Neuronal stem cell (in vitro differentiated cells): ENCODE results near the gene LBX2.
"Not testable (repeated sequence)": the region's sequence is repeated elsewhere in the genome, so short reads cannot be mapped to it uniquely, and the experiment has no call there.

Experiments
- DNase-seq: peaks from one replicate; pipeline ENCODE4 v3.0.0-alpha.2; 2013; ENCODE audit warnings: low spot score
- H2AFZ ChIP-seq: one replicate; pipeline ENCODE4 v1.6.1; 2013; ENCODE audit warnings: mild to moderate bottlenecking, low read length, inconsistent platforms
- H2AK5ac ChIP-seq: 2 replicates; pipeline ENCODE4 v1.6.1; 2013; ENCODE audit warnings: low read depth, mild to moderate bottlenecking, inconsistent platforms, low read length, moderate library complexity, mixed read lengths
- H2BK120ac ChIP-seq: 2 replicates; pipeline ENCODE4 v1.6.1; 2013; ENCODE audit warnings: low read depth, mild to moderate bottlenecking, inconsistent platforms, low read length, moderate library complexity, mixed read lengths
- H2BK12ac ChIP-seq: one replicate; pipeline ENCODE4 v1.6.1; 2013; ENCODE audit warnings: low read length, inconsistent platforms
- H2BK15ac ChIP-seq: 2 replicates; pipeline ENCODE4 v1.6.1; 2013; ENCODE audit warnings: mild to moderate bottlenecking, low read length, inconsistent platforms, mixed read lengths
- H2BK5ac ChIP-seq: one replicate; pipeline ENCODE4 v1.6.1; 2013; ENCODE audit warnings: inconsistent platforms, mild to moderate bottlenecking, low read length, moderate library complexity
- H3K14ac ChIP-seq: one replicate; pipeline ENCODE4 v1.6.1; 2013; ENCODE audit warnings: low read length, inconsistent platforms
- H3K18ac ChIP-seq: 2 replicates; pipeline ENCODE4 v1.6.1; 2013; ENCODE audit warnings: low read length, inconsistent platforms
- H3K23ac ChIP-seq: 2 replicates; pipeline ENCODE4 v1.6.1; 2013; ENCODE audit warnings: low read depth, mild to moderate bottlenecking, mixed read lengths, low read length, inconsistent platforms; ENCODE audit not compliant: poor library complexity
- H3K27ac ChIP-seq: replicated peaks from 3 replicates; pipeline ENCODE4 v1.5.1; 2013; ENCODE audit warnings: low read length, inconsistent platforms
- H3K27me3 ChIP-seq, 3 experiments: 2 replicates each; pipeline ENCODE4 v1.6.1; 2013; ENCODE audit warnings: low read length in 3 of 3, mild to moderate bottlenecking in 2 of 3, inconsistent platforms in 1 of 3, low read depth in 1 of 3, mixed read lengths in 1 of 3, moderate library complexity in 1 of 3; ENCODE audit not compliant: control insufficient read depth in 3 of 3, insufficient read depth in 3 of 3
- H3K36me3 ChIP-seq, 2 donors: replicated peaks in 1 of 2; 2 replicates each; pipeline ENCODE4 v1.6.1; 2013; ENCODE audit warnings: low read length in 2 of 2; ENCODE audit not compliant: control insufficient read depth in 2 of 2, insufficient read depth in 2 of 2
- H3K4ac ChIP-seq: 2 replicates; pipeline ENCODE4 v1.6.1; 2013; ENCODE audit warnings: inconsistent platforms, mild to moderate bottlenecking, low read length, moderate library complexity
- H3K4me1 ChIP-seq, 2 donors: 1 replicate in 1 of 2; 2 replicates in 1 of 2; pipeline ENCODE4 v1.6.1; 2013; ENCODE audit warnings: low read length in 2 of 2, low read depth in 1 of 2; ENCODE audit not compliant: control insufficient read depth in 2 of 2, insufficient read depth in 1 of 2
- H3K4me2 ChIP-seq: one replicate; pipeline ENCODE4 v1.6.1; 2013; ENCODE audit warnings: mild to moderate bottlenecking, low read length, inconsistent platforms; ENCODE audit not compliant: insufficient read depth, poor library complexity, severe bottlenecking
- H3K4me3 ChIP-seq, 2 donors: 2 replicates each; pipeline ENCODE4 v1.5.1; 2013; ENCODE audit warnings: low read length in 2 of 2, mild to moderate bottlenecking in 2 of 2, inconsistent platforms in 1 of 2, moderate library complexity in 1 of 2
- H3K79me1 ChIP-seq: one replicate; pipeline ENCODE4 v1.6.1; 2013; ENCODE audit warnings: low read depth, mild to moderate bottlenecking, inconsistent platforms, low read length, moderate library complexity
- H3K9ac ChIP-seq: one replicate; pipeline ENCODE4 v1.6.1; 2013; ENCODE audit warnings: mild to moderate bottlenecking, low read depth, low read length, inconsistent platforms; ENCODE audit not compliant: poor library complexity
- H3K9me3 ChIP-seq, 2 donors: replicated peaks in 1 of 2; 2 replicates each; pipeline versions ENCODE3 to v1.6.1; 2013; ENCODE audit warnings: low read length in 2 of 2, mild to moderate bottlenecking in 2 of 2, inconsistent platforms in 1 of 2, low read depth in 1 of 2, mixed read lengths in 1 of 2, moderate library complexity in 1 of 2; ENCODE audit not compliant: control insufficient read depth in 2 of 2, insufficient read depth in 1 of 2
- H4K8ac ChIP-seq: one replicate; pipeline ENCODE4 v1.6.1; 2013; ENCODE audit warnings: low read depth, mild to moderate bottlenecking, inconsistent platforms, low read length, moderate library complexity
- H4K91ac ChIP-seq: one replicate; pipeline ENCODE4 v1.6.1; 2013; ENCODE audit warnings: low read length, low read depth, mild to moderate bottlenecking, inconsistent platforms; ENCODE audit not compliant: poor library complexity
- WGBS, 2 donors: extraction: QIAGEN DNeasy Blood & Tissue Kit; methylation state at CpG; one replicate each; pipeline ENCODE4 v1.1.7; 2013; ENCODE audit warnings: missing lambda C conversion rate in 2 of 2, mixed read lengths in 1 of 2; ENCODE audit not compliant: insufficient read length in 2 of 2, insufficient replicate concordance in 1 of 2; ENCODE audit errors: extremely low coverage in 2 of 2; 5-methylcytosine and 5-hydroxymethylcytosine counted together

Gene LBX2

DNA sequence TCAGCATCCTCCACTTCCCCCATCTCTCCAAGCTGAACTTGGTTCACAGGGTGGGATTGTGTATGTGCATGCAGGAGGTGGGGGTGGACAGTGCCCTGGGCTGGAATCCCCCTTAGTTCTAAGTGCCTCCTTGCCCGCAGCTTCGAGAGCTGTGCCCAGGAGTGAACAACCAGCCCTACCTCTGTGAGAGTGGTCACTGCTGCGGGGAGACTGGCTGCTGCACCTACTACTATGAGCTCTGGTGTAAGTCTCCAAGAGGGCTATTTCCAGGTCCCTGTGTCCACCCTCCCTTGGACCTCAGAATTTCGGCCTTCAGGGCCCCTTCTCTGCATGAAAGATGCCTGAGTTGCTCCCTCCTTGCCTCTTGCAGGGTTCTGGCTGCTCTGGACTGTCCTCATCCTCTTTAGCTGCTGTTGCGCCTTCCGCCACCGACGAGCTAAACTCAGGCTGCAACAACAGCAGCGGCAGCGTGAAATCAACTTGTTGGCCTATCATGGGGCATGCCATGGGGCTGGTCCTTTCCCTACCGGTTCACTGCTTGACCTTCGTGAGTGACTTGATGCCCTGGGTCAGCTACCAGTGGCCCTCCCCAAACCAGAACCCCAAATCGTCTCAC lies 39.8 kb downstream of the LBX2 start:
- H3K4me1 ChIP-seq, result peaks cover 10 to 22% of the 10 kb centered on the region in 2 donors
- H3K23ac ChIP-seq, result peak overlapping the region; percentile 25
- not testable (repeated sequence) for H3K27me3 ChIP-seq, H2BK5ac ChIP-seq, H2BK120ac ChIP-seq, H3K4ac ChIP-seq, H3K9ac ChIP-seq, H3K18ac ChIP-seq, H3K27ac ChIP-seq, H4K91ac ChIP-seq, H2BK15ac ChIP-seq, H2AFZ ChIP-seq, H2BK12ac ChIP-seq, H4K8ac ChIP-seq, H3K4me2 ChIP-seq, H2AK5ac ChIP-seq, H3K9me3 ChIP-seq, DNase-seq, H3K14ac ChIP-seq
- H3K4me3 ChIP-seq, result peak overlapping the region; percentile 59 to 99
- 100% methylated on average over 1 of the region's 13 CpGs; no CpG with 5 or more reads in 1 of the 2 donors for WGBS, 2 donors
- H3K36me3 ChIP-seq, result peaks cover 24 to 43% of the 10 kb centered on the region in 2 donors
- peaks cover 11% of the 10 kb centered on the region for H3K79me1 ChIP-seq

DNA sequence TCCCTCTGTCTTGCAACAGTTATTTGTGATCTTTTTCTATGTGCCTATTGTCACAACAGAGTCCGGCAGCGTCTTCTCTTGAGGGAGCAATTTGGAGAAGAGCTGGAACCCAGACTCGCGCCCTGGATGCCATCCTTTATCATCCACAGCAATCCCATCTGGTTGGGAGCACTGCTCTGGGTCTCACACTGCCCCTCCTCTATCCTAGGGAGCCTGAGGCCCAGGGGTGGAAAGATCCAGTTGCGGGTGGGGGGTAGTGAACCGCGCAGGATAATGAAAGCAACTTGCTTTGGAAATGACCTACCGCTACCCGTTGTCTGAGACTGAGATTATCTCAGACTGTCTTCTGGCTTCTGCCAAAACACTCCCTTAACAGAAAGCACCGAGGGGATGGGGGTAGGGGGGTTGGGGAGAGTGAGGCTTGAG lies 40.5 kb downstream of the LBX2 start:
- Histone ChIP-seq H3K36me3 (peaks cover 24 to 43% of the 10 kb centered on the region in 2 donors), H4K8ac (no peak overlapping the region), H2BK12ac (no peak overlapping the region), H3K14ac (no peak overlapping the region), H2AFZ (peak overlapping the region; percentile 71), H2BK5ac (no peak overlapping the region), H3K18ac (no peak overlapping the region), H3K4me1 (peaks cover 7 to 18% of the 10 kb centered on the region in 2 donors), H2BK120ac (no peak overlapping the region), H3K9ac (peak overlapping the region; percentile 86), H3K27me3 (no peaks in the 10 kb centered on the region), H4K91ac (no peak overlapping the region), H3K79me1 (peaks cover 8% of the 10 kb centered on the region), H3K9me3 (no peaks in the 10 kb centered on the region), H2AK5ac (peak overlapping the region; percentile 77), H3K4me3 (peak overlapping the region; percentile 92 to 99), H3K27ac (no peak overlapping the region), H3K4me2 (peak overlapping the region; percentile 87), H2BK15ac (no peak overlapping the region), H3K4ac (no peak overlapping the region), H3K23ac (no peak overlapping the region)
- no CpG with 5 or more reads among the region's 10 CpGs for WGBS, 2 donors
- DNase-seq, result no peak

- Histone ChIP-seq H3K23ac (peak within 1 kb of the TSS; percentile 92), H2BK12ac (peak within 1 kb of the TSS; percentile 11), H3K79me1 (peaks cover 8% of the 10 kb centered on the region), H3K27me3 (no peaks in the 10 kb centered on the region), H2AFZ (peak within 1 kb of the TSS; percentile 90), H2BK15ac (no peak within 1 kb of the TSS), H2BK5ac (peak within 1 kb of the TSS; percentile 95), H3K4me3 (peak within 1 kb of the TSS; percentile 92 to 99), H3K4me2 (peak within 1 kb of the TSS; percentile 87), H3K14ac (no peak within 1 kb of the TSS), H3K4me1 (peaks cover 7 to 18% of the 10 kb centered on the region in 2 donors), H3K18ac (peak within 1 kb of the TSS; percentile 97), H3K4ac (peak within 1 kb of the TSS; percentile 45), H3K9ac (peak within 1 kb of the TSS; percentile 89), H3K9me3 (no peaks in the 10 kb centered on the region), H2AK5ac (peak within 1 kb of the TSS; percentile 77), H4K8ac (no peak within 1 kb of the TSS), H3K27ac (peak within 1 kb of the TSS; percentile 96), H2BK120ac (no peak within 1 kb of the TSS), H3K36me3 (peaks cover 24 to 43% of the 10 kb centered on the region in 2 donors), H4K91ac (no peak within 1 kb of the TSS)
- WGBS, 2 donors, result no CpG with 5 or more reads among the region's 38 CpGs
- peak; percentile 100 for DNase-seq
Measured at GRCh38 chr2:74458132-74458937, 41.1 kb downstream of the LBX2 start, which contains the start of gene WBP1. TSS of gene WBP1 (plus strand) at chr2:74458438. CDS start at chr2:74458603, 165 bp downstream.
